ENCODE measurements around the gene WWC1.

WWC1 gene
- 0 to 0.74 (median 0.10) reads per million in 18 experiments for total RNA-seq

GRCh38 chr5:168291342-168291963 lies at the start of gene WWC1:
WWC1 (plus strand) TSS chr5:168291645; CDS start chr5:168292153, 508 bp downstream.
- no peak for DNase-seq

GRCh38 chr5:168244838-168245559 lies 46.4 kb upstream of the WWC1 start:
- no peak for DNase-seq

- DNase-seq: no peak
These were observed 41.5 kb upstream of the WWC1 start for GRCh38 chr5:168249923-168250322.

GRCh38 chr5:168251259-168251658 lies 40.2 kb upstream of the WWC1 start:
- no peak for DNase-seq

- DNase-seq: no peak
These were observed 37.3 kb upstream of the WWC1 start for GRCh38 chr5:168254013-168254693.

- DNase-seq: no peak
These were observed 30.9 kb upstream of the WWC1 start for GRCh38 chr5:168260353-168261226.

GRCh38 chr5:168261227-168261571 lies 30.2 kb upstream of the WWC1 start:
- no peak for DNase-seq

- DNase-seq: no peak
These were observed 29.3 kb upstream of the WWC1 start for GRCh38 chr5:168262042-168262743.

GRCh38 chr5:168263121-168263520 lies 28.3 kb upstream of the WWC1 start:
- no peak for DNase-seq

- DNase-seq: no peak
These were observed 25.4 kb upstream of the WWC1 start for GRCh38 chr5:168266016-168266415.

GRCh38 chr5:168268949-168269936 lies 22.2 kb upstream of the WWC1 start:
- peak; percentile 84 for DNase-seq

- DNase-seq: no peak
These were observed 21.5 kb upstream of the WWC1 start for GRCh38 chr5:168269937-168270330.

GRCh38 chr5:168270476-168270875 lies 21.0 kb upstream of the WWC1 start:
- no peak for DNase-seq

GRCh38 chr5:168273056-168273980 lies 18.1 kb upstream of the WWC1 start:
- no peak for DNase-seq

GRCh38 chr5:168274406-168274805 lies 17.0 kb upstream of the WWC1 start:
- no peak for DNase-seq

- DNase-seq: no peak
These were observed 15.5 kb upstream of the WWC1 start for GRCh38 chr5:168275940-168276339.

GRCh38 chr5:168282120-168282519 lies 9.3 kb upstream of the WWC1 start:
- DNase-seq: peak; percentile 80 to 91

GRCh38 chr5:168284809-168285208 lies 6.6 kb upstream of the WWC1 start:
- no peak for DNase-seq

- DNase-seq: no peak
These were observed 5.7 kb upstream of the WWC1 start for GRCh38 chr5:168285696-168286095.

- peak in 1 of 2 donors; percentile 30 for DNase-seq
These were observed 5.1 kb upstream of the WWC1 start for GRCh38 chr5:168286386-168286785.

Measured in inflammatory macrophage (primary cell).